SU-DHL-6 (cell line): ENCODE data around the gene BRD1.

Experiments
- CTCF ChIP-seq: fragments of 200-600 bp; sonication (generic); IDR thresholded peaks from one replicate; pipeline ENCODE4 v1.5.1; 2017; ENCODE audit warnings: antibody characterized with exemption, mild to moderate bottlenecking, low read length, moderate library complexity; ENCODE audit not compliant: insufficient read depth, poor library complexity, severe bottlenecking
- EZH2phosphoT487 ChIP-seq: fragments of 200-600 bp; sonication (generic), shearing (Covaris generic); conservative IDR thresholded peaks from 2 replicates; pipeline ENCODE4 v1.6.1; 2018; ENCODE audit warnings: mild to moderate bottlenecking, antibody characterized with exemption, low read length, moderate library complexity, mixed read lengths

DNA sequence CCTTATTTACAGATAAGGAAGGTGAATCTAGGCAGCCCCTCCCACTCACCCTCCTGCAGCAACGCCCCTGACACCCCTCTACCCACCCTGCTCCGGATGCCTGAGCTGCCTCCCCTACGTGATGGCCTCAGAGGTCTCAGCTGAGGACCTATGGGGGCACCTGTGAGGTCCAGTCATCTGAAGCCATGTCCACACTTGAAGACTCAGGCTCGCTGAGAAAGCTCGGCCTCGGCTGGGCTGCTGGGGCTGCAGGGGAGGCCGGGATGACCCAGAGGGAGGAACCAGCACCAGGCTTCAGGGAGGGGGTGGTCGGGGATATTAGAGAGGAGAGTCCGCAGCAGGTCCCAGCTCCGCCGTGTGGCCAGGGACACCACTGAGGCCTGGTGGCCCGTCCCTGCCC lies 92.8 kb downstream of the BRD1 start:
- TF ChIP-seq EZH2phosphoT487, result no peak
- no peak for TF ChIP-seq CTCF
